ENCODE results near the gene KCNQ2. TPM values are rescaled to one million over a fixed set of nuclear protein-coding genes. Genes with fewer than 3 reads are reported as not detected.
A peak's percentile ranks its signal among the peaks of the same experiment; 100 is the strongest.

The KCNQ2 gene
- total RNA-seq, 1 experiment from 2014 or later = 86.5 TPM

GRCh38 chr20:63433351-63433750, 39.1 kb downstream of the KCNQ2 start:
- POLR2A ChIA-PET = no interaction called here
- no TSS peak for BruUV-seq (replicated peaks)

More at GRCh38 chr20:63433351-63433750, 39.1 kb downstream of the KCNQ2 start:
- Histone ChIP-seq H3K9me2 (ENCODE audit: insufficient read depth) (no peaks in the 10 kb centered on the region), H3K79me2 (ENCODE audit: insufficient read depth, low read length) (no peaks in the 10 kb centered on the region; the same call in 1 of the 2 replicates), H3K9me3 (ENCODE audit: control insufficient read depth in 1 of 2, insufficient read depth in 1 of 2, low read depth in 1 of 2, low read length in 2 of 2) (no peaks in the 10 kb centered on the region), H3K27ac (ENCODE audit: low read depth, low read length) (peak overlapping the region; percentile 20; the same call in 1 of the 2 replicates), H3K36me3 (ENCODE audit: control insufficient read depth in 1 of 2, insufficient read depth in 2 of 2, low read length in 2 of 2) (no peaks in the 10 kb centered on the region; a peak in 1 of 4 replicates), H3K4me2 (ENCODE audit: low read length) (no peak overlapping the region), H4K20me1 (ENCODE audit: insufficient read depth) (no peaks in the 10 kb centered on the region), H3K4me1 (ENCODE audit: control insufficient read depth in 1 of 2, insufficient read depth in 2 of 2, low read length in 2 of 2) (peaks cover 3 to 17% of the 10 kb centered on the region in 2 experiments; a peak in 2 of 4 replicates), H3K27me3 (ENCODE audit: insufficient read depth, low read length) (no peaks in the 10 kb centered on the region), H2AFZ (ENCODE audit: low read depth, low read length, poor library complexity, severe bottlenecking) (no peak overlapping the region), H3K4me3 (replicated peaks in 1 of 2; ENCODE audit: low read depth in 1 of 2, low read length in 2 of 2) (no peak overlapping the region), H3K9ac (ENCODE audit: low read length) (no peak overlapping the region)
- no peak for ATAC-seq
- TF ChIP-seq POLR2AphosphoS5 (IDR thresholded peaks at IDR 0.05; ENCODE audit: low read depth, low read length) = no peak
- TF ChIP-seq, protein P1, sequence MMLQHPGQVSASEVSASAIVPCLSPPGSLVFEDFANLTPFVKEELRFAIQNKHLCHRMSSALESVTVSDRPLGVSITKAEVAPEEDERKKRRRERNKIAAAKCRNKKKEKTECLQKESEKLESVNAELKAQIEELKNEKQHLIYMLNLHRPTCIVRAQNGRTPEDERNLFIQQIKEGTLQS (IDR thresholded peaks at IDR 0.05) = no peak
- TF ChIP-seq ELF1 (IDR thresholded peaks at IDR 0.05; ENCODE audit: borderline replicate concordance, low read depth) = no peak
- TF ChIP-seq EZH2phosphoT487 (IDR thresholded peaks at IDR 0.05; ENCODE audit: borderline replicate concordance) = no peak
- TF ChIP-seq JUND (IDR thresholded peaks at IDR 0.05) = no peak
- TF ChIP-seq POLR2A (IDR thresholded peaks at IDR 0.05; ENCODE audit: borderline replicate concordance, extremely low read depth, insufficient read depth, insufficient read length) = no peak
- TF ChIP-seq ZFX (IDR thresholded peaks at IDR 0.05) = no peak
- no peak for TF ChIP-seq RAD21 (IDR thresholded peaks at IDR 0.05; ENCODE audit: low read depth)
- no peak for TF ChIP-seq CTCF (IDR thresholded peaks at IDR 0.05 in 2 of 3, conservative IDR thresholded peaks at IDR 0.05 in 1 of 3; ENCODE audit: borderline replicate concordance in 1 of 3, insufficient read depth in 1 of 3, low read depth in 2 of 3, low read length in 2 of 3)
- TF ChIP-seq YY1 (IDR thresholded peaks at IDR 0.05; ENCODE audit: extremely low read depth, insufficient replicate concordance, low read depth, low read length) = no peak
- no peak for DNase-seq (ENCODE audit: low read depth, low spot score)
- intact Hi-C loops (cut with micrococcal nuclease) = loop anchor here (10.0 kb wide), 1 partner anchor 101 kb away; the partner anchor contains the start of gene PTK6
- ChIA-PET CTCF (interaction anchor here (1.4 kb wide), 1 partner anchor 209 kb away, joined by 4 read pairs; no protein-coding TSS in a partner anchor), RAD21 (ENCODE audit: low non-redundant PET in 1 of 2, low total read pairs in 2 of 2, uncharacterized antibody in 2 of 2, unreplicated experiment in 2 of 2) (no interaction called here)

Data from HCT116 (cell line).